Hepatocyte (in vitro differentiated cells): ENCODE results near the gene PXMP4.
A peak's percentile ranks its signal among the peaks of the same experiment; 100 is the strongest.

ENCODE experiments used
- EZH2 ChIP-seq: fragments of 200-600 bp; sonication (generic); IDR thresholded peaks from 2 replicates; pipeline ENCODE4 v1.6.1; 2016; ENCODE audit warnings: antibody characterized with exemption, mild to moderate bottlenecking, borderline replicate concordance
- TF ChIP-seq, protein P1 (sequence below): fragments of 200-600 bp; sonication (generic); IDR thresholded peaks from 2 replicates; pipeline ENCODE4 v1.5.1; 2016; ENCODE audit warnings: antibody characterized with exemption, mild to moderate bottlenecking; ENCODE audit not compliant: poor library complexity

DNA sequence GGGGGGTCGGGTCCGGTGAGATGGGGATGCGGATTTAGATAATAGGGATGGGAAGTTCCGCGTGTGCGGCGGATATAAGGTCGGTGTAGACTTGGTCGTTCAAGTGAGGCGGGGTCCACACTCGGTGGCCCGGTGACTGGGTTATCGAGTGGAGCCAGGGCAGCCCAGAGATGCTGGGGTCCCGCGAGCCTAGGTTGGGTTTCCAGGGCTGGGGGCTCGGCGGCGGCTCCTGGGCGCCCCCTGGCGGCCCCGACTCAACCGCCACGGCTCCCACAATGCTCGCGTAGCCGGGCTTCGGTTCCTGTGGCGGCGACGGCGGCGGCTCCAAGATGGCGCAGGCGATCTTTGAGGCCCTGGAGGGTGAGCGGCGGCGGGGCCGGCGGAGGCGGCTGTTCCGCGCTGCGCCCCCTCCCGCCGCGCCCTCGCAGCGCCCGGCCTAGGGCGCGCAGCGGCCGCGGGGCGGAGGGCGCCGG is 11.6 kb upstream of the PXMP4 start, which contains the start of gene ZNF341:
- TF ChIP-seq, protein P1, sequence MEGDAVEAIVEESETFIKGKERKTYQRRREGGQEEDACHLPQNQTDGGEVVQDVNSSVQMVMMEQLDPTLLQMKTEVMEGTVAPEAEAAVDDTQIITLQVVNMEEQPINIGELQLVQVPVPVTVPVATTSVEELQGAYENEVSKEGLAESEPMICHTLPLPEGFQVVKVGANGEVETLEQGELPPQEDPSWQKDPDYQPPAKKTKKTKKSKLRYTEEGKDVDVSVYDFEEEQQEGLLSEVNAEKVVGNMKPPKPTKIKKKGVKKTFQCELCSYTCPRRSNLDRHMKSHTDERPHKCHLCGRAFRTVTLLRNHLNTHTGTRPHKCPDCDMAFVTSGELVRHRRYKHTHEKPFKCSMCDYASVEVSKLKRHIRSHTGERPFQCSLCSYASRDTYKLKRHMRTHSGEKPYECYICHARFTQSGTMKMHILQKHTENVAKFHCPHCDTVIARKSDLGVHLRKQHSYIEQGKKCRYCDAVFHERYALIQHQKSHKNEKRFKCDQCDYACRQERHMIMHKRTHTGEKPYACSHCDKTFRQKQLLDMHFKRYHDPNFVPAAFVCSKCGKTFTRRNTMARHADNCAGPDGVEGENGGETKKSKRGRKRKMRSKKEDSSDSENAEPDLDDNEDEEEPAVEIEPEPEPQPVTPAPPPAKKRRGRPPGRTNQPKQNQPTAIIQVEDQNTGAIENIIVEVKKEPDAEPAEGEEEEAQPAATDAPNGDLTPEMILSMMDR: peak; percentile 99
- no peak for TF ChIP-seq EZH2
